Epithelial cell of esophagus (primary cell): ENCODE measurements around the gene CLEC17A.
"Not testable (repeated sequence)": the region's sequence is repeated elsewhere in the genome, so short reads cannot be mapped to it uniquely, and the experiment has no call there.

Experiments
- DNase-seq: peaks from one replicate; pipeline ENCODE4 v3.0.0; 2010; ENCODE audit warnings: low read depth
- H3K4me3 ChIP-seq: 2 replicates; pipeline ENCODE4 v1.5.1; 2011; ENCODE audit warnings: mild to moderate bottlenecking, low read length, control low read depth
- CTCF ChIP-seq: IDR thresholded peaks from 2 replicates; pipeline ENCODE4 v1.5.1; 2011; ENCODE audit warnings: low read depth, mild to moderate bottlenecking, low read length, control low read depth, inconsistent platforms; ENCODE audit not compliant: insufficient read depth; ENCODE audit errors: missing control alignments

CLEC17A gene

GRCh38 chr19:14561249-14561648 is 21.6 kb upstream of the CLEC17A start:
- TF ChIP-seq CTCF = no peak
- no peak overlapping the region for H3K4me3 ChIP-seq

GRCh38 chr19:14561847-14562351 is 21.0 kb upstream of the CLEC17A start:
- TF ChIP-seq CTCF = no peak
- no peak overlapping the region for H3K4me3 ChIP-seq
- DNase-seq = peak; percentile 46

More at GRCh38 chr19:14561249-14561648, 21.6 kb upstream of the CLEC17A start:
- DNase-seq = no peak

GRCh38 chr19:14562660-14563589 is 20.0 kb upstream of the CLEC17A start:
- no peak overlapping the region for H3K4me3 ChIP-seq
- no peak for TF ChIP-seq CTCF
- no peak for DNase-seq

GRCh38 chr19:14563590-14563926 is 19.3 kb upstream of the CLEC17A start:
- no peak for TF ChIP-seq CTCF
- no peak for DNase-seq
- no peak overlapping the region for H3K4me3 ChIP-seq

- no peak overlapping the region for H3K4me3 ChIP-seq
- TF ChIP-seq CTCF = no peak
- DNase-seq = peak; percentile 70
Observed at GRCh38 chr19:14563989-14564651, 18.8 kb upstream of the CLEC17A start.

GRCh38 chr19:14564652-14565297 is 18.1 kb upstream of the CLEC17A start:
- H3K4me3 ChIP-seq, DNase-seq: not testable (repeated sequence)

GRCh38 chr19:14565298-14565679 is 17.6 kb upstream of the CLEC17A start:
- H3K4me3 ChIP-seq = no peak overlapping the region
- no peak for DNase-seq
- TF ChIP-seq CTCF = no peak
